NCI-H526 (cell line): Measurements from ENCODE around the gene CYFIP2.
"Not testable (repeated sequence)": the region's sequence is repeated elsewhere in the genome, so short reads cannot be mapped to it uniquely, and the experiment has no call there.

Experiments
- DNase-seq, 2 experiments: peaks; one replicate each; lab custom pipeline; 2025; lab: John Stamatoyannopoulos, UW

The CYFIP2 gene

DNA sequence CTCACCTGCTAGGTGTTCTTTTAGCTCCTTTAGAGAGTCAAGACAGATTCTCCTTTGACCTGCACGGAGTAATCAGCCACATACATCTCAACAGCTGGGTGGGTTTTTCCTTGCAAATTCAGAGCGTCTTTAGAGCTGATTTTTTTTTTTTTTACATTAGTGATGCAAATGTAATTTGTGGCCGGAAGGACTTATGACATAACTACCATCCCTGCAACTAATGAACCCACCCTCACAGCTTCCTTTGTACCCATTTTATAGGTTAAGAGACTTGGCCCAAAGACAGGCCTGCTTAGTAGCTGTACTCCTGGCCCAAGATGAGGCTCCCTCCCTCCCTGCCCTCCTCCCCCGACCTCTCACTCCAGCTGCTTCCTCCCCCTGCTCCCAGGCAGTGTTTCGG is 124.2 kb downstream of the CYFIP2 start:
- no peak for DNase-seq

DNA sequence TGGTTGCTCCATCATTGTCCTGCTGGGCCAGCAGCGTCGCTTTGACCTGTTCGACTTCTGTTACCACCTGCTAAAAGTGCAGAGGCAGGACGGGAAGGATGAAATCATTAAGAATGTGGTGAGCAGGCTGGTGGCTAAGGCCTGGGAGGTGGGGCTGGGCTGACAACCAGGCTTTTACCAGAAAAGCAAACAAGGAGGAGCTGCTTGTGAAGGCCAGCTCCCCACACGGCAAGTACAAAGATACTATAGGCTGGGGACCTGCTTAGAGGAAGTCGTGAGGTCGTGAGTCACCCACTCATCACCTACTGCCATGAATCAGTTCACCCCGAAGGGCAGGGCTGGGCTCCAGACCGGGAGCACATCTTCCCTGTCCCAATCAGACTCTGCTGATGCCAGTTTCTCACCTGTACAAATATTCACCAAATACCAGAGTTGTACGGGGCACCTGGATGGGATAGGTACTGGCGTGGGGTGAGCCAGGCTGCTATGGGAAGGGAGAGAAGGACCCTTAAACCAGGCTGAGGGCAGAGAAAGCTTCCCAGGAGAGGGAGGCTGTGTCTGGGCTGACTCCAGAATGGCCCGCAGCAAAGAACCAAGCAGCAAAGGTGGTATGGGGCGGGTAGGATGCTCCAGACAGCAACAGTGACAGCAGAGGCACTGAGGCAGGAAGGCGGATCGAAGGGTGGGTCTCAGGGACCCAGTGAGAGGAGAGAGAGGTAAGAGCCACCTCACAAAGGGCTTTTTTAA is 124.8 kb downstream of the CYFIP2 start:
- no peak for DNase-seq

DNA sequence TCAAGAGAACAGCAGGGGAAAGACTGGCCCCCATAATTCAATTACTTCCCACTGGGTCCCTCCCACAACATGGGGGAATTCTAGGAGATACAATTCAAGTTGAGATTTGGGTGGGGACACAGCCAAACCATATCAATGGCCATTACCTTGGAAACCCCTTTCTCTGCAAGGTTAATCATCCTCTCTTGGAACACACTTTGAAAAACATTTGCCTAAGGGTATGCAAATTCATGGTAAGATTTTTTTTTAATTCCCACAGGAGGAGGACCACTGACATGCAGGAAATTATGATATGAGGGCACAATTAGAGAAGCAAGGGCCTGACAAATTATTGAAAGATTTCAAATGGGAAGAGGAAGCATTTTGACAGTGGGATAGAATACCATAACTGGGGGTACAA is 132.4 kb downstream of the CYFIP2 start:
- DNase-seq, result no peak

DNA sequence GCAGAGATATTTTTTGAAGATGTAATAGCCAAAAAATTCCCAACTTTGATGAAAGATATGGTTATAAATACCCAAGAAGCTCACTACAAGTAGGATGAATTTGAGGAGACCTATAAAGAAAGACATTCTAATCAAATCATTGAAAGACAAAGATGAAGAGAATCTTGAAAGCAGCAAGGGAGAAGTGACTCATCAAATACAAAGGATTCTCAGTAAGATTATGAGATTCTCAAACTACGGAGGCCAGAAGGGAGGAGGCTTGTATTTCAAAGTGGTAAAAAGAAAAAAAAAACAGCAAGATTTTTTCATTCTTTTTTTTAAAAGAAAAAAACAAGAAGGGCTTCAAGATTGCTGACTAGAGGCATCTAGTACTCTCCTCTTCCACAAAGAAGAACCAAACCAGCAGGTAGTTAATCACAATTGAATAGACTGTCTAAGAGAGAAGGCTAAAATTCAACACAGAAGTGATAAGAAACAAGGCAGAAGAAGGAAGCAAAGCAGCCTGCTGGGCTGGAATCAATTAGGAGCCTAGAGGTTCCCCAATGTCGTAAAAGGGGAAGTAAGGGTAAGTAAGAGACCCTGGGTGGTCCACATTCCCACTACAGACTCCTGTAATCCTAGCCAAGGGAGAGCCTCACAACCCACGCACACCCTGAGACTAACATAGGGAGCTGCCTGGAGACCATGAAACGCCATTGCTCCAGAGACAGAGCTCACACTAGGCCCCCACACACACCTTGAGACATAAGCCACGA is 135.0 kb downstream of the CYFIP2 start:
- no peak for DNase-seq

DNA sequence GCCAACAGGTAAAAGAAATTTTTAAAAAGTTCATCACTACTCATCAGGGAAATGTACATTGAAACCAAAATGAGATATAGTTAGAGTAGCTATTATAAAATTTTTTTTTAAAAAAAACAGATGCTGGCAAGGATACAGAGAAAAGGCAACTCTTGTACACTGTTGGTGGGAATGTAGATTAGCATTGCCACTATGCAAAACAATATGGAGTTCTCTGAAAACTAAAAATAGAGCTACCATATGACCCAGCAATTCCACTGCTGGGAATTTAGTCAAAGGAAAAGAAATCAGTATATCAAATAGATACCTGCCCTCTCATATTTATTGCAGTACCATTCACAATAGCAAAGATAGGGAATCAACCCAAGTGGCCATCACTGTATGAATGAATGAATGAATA is 149.9 kb downstream of the CYFIP2 start:
- DNase-seq, result no peak

DNA sequence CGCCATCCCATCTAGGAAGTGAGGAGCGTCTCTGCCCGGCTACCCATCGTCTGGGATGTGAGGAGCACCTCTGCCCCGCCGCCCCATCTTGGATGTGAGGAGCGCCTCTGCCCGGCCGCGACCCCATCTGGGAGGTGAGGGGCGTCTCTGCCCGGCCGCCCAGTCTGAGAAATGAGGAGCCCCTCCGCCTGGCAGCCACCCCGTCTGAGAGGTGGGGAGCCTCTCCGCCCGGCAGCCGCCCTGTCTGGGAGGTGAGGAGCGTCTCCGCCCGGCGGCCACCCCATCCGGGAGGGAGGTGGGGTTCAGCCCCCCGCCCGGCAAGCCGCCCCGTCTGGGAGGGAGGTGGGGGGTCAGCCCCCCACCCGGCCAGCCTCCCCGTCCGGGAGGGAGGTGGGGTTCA is 153.6 kb downstream of the CYFIP2 start:
- DNase-seq, result not testable (repeated sequence)

DNA sequence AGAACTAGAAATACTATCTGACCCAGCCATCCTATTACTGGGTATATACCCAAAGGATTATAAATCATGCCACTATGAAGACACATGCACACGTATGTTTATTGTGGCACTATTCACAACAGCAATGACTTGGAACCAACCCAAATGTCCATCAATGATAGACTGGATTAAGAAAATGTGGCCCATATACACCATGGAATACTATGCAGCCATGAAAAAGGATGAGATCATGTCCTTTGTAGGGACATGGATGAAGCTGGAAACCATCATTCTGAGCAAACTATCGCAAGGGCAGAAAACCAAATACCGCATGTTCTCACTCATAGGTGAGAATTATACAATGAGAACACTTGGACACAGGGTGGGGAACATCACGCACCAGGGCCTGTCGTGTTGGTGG is 164.0 kb downstream of the CYFIP2 start:
- not testable (repeated sequence) for DNase-seq

DNA sequence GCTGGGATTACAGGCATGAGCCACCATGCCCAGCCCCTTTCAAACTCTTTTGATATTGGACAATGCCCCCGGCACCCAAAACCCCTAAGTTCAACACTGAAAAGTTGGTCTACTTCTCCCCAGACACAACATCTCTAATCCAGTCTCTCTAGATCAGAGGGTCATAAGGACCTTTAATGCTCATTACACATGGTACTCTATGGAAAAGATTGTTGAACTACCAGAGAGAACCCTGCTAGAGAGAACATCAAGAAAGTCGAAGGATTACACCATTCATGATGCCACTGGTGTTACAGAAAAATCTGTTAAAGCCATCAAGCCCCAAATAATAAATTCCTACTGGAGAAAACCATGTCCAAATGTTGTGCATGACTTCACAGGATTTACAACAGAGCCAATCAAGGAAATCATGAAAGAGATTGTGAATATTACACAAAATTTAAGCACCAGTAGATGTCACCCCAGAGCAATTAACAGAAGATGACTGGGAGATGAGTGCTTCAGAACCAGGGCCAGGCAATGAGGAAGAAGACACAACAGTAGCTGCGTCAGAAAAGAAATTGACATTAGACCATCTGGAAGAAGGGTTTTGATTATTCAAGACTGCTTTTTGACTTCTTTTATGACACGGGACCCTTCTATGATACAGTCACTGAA is 165.7 kb downstream of the CYFIP2 start:
- peak; percentile 17 to 62 for DNase-seq

DNA sequence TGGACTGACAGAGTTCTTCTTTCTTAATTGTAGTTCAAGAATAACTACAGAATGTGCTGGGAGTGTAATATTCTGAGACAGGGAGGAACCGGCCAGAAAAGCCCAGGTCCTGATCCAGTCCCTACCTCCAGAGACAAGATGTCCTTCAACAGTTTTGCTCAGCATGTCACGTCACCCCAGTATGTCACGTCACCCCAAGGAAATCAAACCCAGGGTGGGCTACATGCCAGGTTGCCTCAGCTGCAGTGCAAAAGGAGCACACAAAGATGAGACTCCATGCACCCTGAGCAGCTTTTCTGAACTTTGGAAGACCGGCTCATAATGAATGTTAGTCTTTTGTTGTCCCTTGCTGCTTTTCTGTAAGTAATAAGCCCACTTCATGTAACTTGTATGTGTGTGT is 168.2 kb downstream of the CYFIP2 start:
- DNase-seq, result no peak

DNA sequence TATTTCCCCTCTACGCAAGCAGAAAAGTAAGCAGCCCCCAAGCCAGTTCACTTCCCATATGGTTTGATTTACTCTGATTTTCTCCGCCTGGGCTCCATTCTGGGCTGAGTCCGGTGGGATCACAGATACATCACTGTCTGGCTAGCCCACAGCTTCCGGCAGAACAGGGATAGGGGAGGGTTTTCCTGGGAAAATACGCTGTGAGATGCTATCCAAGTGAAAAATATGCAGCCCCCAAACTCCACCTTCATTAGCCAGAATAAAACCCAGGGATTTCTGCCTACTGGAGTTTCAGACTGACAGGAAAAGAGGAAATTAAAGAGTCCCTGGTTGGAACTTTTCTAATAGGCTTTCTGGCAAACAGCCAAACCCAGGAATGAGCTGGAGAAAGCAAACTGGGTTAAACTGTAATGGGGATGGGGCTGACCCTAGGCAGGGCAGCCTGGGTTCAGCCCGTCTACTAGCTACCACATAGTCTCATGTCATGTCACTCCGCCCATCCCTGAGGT is 177.2 kb downstream of the CYFIP2 start:
- no peak for DNase-seq

DNA sequence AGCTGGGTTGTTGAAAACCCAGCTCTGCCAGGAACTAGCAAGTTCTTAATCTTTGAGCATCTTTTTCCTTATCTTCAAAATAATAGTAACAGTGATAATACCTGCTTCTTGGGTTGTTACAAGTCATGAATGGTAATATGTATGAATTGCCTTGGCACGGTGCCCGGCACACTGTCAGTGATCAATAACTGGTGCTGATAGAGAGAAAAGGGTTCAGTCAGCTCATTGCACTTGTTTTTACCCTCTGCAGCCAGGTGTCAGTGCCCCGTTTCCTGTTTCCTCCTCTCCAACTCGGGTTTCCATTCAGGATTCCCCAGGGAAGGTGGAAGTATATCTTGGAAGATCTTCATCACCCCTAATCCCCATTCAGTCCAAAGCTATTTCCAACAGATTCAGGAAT is 178.3 kb downstream of the CYFIP2 start:
- no peak for DNase-seq
